ENCODE measurements around the gene BCL2.

- no peak for TF ChIP-seq ARNTL (CRISPR knock-in tag; IDR thresholded peaks at IDR 0.05; ENCODE audit: borderline replicate concordance, low read depth)
- TF ChIP-seq ISL1 (CRISPR knock-in tag; IDR thresholded peaks at IDR 0.05), result no peak
These were observed 220.3 kb downstream of the BCL2 start for GRCh38 chr18:63099091-63099840.

All from SK-N-SH treated with all-trans-retinoic acid at 6 μM for 48 hours (cell line).